Fibroblast of skin of left quadriceps (primary cell): ENCODE results near the gene PHPT1.
"Not testable (repeated sequence)": the region's sequence is repeated elsewhere in the genome, so short reads cannot be mapped to it uniquely, and the experiment has no call there.

Source experiments
- DNase-seq, 2 experiments: peaks; one replicate each; pipeline ENCODE4 v3.0.0-alpha.2; 2013; ENCODE audit warnings: low read depth in 2 of 2

PHPT1 gene

GRCh38 chr9:136823136-136824046, 25.8 kb upstream of the PHPT1 start:
- no peak for DNase-seq

GRCh38 chr9:136824496-136825225, 24.5 kb upstream of the PHPT1 start:
- no peak for DNase-seq

DNA sequence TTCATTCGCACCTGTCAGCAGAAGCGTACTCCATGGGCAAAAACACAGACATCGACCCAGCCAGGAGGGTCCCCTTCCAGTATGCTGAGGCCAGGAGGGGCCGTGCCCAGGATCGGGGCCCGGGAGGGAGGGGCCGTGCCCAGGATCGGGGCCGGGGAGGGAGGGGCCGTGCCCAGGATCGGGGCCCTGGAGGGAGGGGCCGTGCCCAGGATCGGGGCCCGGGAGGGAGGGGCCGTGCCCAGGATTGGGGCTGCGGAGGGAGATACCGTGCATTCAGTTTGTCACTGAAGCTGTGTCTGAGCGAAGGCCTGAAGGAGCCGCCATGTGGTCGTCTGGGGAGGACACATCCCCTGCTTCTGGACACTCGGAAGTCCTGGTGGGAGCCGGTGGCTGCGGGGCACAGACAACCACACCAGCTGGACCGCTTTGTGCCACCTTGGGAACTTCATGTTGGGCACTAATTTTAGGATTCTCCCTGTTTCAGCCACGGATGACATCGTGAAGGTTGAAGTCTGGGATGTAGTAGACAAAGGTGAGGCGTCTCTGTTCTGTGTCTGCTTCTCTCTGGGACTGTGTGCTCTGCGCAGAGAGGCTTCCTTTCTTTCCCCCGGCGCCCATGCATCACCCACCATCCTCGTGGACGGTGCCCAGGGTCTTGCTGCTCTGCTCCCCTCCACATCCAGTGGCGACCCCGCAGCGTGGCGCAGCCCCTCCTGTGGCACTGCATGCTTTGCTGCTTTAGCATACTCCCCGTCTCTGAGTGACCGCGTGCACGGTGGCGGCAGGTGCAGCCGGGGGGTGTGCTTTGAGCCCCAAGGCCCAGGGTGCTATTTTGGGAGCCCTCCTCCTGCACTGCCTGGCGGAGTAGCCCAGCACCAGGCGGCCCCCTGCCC, 23.7 kb upstream of the PHPT1 start:
- no peak for DNase-seq

GRCh38 chr9:136826188-136826541, 23.0 kb upstream of the PHPT1 start:
- DNase-seq: no peak

- no peak for DNase-seq
Measured at GRCh38 chr9:136826703-136827582, 22.3 kb upstream of the PHPT1 start.

DNA sequence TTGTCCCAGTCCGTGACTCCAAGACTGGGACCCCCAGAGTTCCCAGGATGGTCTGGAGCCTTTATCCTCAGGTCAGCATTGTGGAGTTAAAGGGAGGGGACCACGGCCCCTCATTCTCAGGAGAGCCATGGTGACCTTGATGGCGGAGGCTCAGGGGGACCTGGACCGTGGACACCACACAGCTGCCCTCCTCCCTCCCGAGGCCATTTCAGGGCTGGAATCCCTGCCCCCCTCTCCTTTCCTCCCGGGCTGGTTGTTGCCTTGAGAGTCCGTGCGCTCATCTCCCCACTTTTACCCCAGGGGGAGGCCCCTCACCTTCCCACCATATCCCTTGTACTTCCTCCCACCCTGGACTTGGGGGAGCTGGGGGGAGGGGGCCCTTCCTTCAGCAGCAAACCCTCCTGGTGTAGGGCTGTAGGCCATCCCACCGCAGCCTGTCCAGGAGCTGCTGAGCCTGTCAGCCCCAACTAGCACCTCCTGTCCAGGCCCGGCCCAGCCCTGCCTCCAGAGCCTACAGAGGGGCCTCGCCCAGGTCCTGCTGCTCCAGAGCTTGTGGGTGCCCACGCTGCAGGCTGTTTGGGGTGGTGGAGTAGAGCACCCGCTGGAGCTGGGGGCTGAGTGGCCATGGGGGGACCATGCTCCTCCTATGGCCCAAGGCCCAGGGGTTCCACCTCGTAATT, 21.3 kb upstream of the PHPT1 start:
- DNase-seq: no peak

DNA sequence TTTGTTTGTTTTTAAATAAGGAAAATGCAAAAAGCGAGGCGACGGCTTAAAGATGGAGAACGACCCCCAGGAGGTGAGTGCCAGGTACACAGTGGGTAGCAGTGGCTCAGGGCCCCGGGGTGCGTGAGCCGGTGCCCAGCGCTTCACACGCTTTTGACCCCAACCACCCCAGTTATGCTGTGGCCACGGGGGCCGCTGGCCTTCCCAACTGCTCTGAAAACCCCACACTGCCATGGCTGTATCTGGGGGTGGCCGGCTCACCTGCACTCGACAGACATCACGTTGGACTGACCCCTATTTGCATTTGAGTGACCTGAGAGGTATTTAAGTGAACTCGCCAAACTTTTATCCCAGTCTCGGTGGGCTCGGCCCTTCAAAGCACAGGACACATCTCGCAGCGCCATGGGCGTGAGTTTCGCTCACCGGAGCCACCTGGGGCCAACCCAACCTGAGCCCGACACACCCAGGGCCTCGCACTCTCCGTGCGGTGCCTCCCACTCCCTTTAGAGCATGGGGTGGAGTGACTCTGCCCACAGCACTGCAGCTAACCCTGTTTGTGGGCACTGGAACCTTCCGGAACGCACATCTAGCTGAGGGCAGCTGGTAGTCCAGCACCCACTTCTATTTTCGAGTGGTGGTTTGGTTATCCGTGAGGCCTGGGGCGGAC, 20.6 kb upstream of the PHPT1 start:
- DNase-seq: no peak

DNA sequence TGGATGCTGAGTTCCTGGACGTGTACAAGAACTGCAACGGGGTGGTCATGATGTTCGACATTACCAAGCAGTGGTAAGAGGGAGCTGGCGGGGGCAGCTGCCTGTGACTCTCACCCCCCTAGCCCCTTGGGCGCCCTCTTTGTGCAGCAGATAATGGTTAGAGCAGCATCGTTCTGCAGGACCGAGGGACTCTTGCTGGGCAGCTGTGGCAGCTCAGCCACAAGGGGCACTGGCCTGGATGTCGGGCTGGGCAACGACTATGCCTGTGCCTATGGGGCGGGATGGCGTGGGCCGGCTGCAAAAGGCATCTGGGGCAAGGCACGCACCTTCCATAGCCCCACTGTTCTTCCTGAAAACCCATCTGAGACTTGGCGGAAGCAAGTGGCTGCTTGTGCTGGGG, 19.8 kb upstream of the PHPT1 start:
- DNase-seq: no peak

GRCh38 chr9:136829981-136830885, 19.0 kb upstream of the PHPT1 start:
- no peak for DNase-seq

- DNase-seq: no peak
Measured at GRCh38 chr9:136831002-136831719, 18.0 kb upstream of the PHPT1 start.

- DNase-seq: no peak
Measured at GRCh38 chr9:136831720-136832104, 17.5 kb upstream of the PHPT1 start.

DNA sequence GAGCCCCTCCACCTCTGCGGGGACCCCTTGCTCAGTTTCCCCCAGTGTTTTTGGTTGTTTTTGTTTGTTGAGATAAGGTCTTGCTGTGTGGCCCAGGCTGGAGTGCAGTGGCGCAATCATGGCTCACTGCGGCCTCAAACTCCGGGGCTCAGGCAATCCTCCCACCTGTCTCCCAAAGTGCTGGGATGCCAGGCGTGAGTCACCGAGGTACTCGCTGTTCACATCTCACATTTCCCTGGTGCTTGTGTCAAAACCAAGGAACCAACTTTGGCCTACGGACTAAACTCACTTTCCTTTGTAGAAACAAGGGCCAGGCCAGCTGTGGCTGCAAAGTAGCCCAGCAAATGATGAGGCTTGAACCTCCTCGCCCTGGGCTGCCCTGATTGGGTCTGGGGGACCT, 16.6 kb upstream of the PHPT1 start:
- no peak for DNase-seq

DNA sequence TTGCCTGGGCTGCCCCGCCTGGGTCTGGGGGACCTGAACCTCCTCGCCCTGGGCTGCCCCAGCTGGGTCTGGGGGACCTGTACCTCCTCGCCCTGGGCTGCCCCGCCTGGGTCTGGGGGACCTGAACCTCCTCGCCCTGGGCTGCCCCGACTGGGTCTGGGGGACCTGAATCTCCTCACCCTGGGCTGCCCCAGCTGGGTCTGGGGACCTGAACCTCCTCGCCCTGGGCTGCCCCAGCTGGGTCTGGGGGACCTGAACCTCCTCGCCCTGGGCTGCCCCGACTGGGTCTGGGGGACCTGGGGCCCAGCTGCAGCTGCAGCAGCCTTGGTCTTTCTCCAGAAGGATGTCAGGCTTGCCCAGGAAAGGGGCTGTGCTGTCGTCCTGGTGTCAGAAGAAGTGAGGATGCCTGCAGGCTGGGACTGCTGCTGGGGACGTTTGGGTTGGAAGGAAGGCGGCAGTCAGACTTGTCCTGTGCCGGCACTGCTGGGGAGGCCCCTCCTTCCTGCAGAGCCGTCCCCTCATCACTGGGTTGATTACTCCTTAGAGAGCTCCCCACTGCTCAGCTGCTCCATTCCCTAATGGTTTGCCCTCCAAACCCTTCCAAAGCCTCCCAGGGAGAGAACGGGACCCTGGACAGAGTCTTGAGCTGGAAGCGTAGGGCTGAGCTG, 15.7 kb upstream of the PHPT1 start:
- not testable (repeated sequence) for DNase-seq

- no peak for DNase-seq
Measured at GRCh38 chr9:136835162-136835931, 13.9 kb upstream of the PHPT1 start.

DNA sequence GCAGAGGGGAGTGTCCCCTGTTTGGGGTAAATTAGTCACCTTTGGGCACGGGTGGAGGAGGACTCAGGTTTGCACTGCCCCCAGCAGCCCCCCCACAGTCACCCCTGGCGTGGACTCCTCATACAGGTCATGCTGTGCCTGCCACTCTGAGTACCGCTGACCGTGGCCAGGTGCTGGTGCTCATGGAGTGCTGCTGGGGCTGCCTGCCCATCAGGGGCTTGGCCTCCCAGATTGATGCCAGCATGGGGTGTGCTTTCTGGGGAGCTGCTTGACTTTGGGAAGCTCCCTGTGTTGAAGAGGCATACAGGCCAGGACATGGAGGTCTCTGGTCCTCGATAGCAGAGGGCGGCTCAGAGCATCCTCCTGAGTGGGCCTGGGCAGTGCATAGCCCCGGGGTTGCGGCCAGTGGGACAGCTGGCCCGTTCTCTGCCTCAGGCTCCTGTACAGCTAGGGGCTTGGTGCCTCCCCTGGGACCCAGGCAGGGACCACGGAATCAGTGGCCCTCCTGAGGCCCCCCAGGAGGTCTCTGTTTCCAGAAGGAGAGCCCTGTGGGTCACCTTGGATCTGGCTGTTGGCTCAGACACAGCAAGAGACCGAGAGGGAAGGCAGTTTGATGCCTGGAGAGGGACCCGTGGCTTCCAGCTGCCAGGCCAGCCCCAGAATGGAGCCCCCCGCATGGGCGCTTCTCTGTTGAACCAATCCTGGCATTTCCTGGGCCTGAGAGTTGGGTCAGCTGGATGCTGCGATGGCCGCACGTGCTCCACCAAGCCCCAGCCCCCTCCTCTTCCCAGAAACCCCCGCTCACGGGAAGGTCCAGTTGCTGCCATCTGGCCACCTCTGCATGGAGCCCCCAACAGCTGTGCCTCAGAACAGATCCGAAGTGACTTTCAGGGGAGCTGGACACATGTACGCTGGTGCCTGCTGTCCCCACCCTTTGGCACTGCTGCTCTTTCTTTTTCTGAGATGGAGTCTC, 13.0 kb upstream of the PHPT1 start:
- DNase-seq: no peak
